Measurements from ENCODE around the gene DPAGT1.

Gene DPAGT1

GRCh38 chr11:119048644-119049043 lies 53.0 kb downstream of the DPAGT1 start:
- DNase-seq (ENCODE audit: low spot score) = no peak
- H3K27ac ChIP-seq = no peak overlapping the region
- H3K4me3 ChIP-seq = no peak overlapping the region
- no peak for TF ChIP-seq CTCF (IDR thresholded peaks at IDR 0.05)

GRCh38 chr11:119047205-119047604 lies 54.4 kb downstream of the DPAGT1 start:
- no peak for DNase-seq (ENCODE audit: low spot score)
- H3K4me3 ChIP-seq = no peak overlapping the region
- TF ChIP-seq CTCF (IDR thresholded peaks at IDR 0.05) = no peak
- no peak overlapping the region for H3K27ac ChIP-seq
